K562 (cell line): Measurements from ENCODE around the gene WDR44. TPM values are rescaled to one million over a fixed set of nuclear protein-coding genes. Genes with fewer than 3 reads are reported as not detected.
"Not testable (repeated sequence)": the region's sequence is repeated elsewhere in the genome, so short reads cannot be mapped to it uniquely, and the experiment has no call there.

Experiments used
- ATAC-seq: fragments of 200-7000 bp; cut with Tn5 transposase; 3 replicates; pipeline ENCODE4 v1.9.1; 2020; ENCODE audit warnings: moderate library complexity
- BruUV-seq: library from RNA; stranded (reverse); fragments of 400-500 nt; replicated peaks from 2 replicates; lab custom pipeline; 2021; lab: Mats Ljungman, UMichigan
- CTCF ChIA-PET: fragments of 300-600 bp; formaldehyde crosslinking; extraction: SDS; loops from one replicate; lab custom pipeline; 2021; ENCODE audit warnings: low intra/inter-chr PET ratio; lab: Yijun Ruan, JAX
- POLR2A ChIA-PET: fragments of 300-600, 350-650 bp; sonication (Branson Sonifier 250); formaldehyde crosslinking; extraction: SDS; loops from one replicate; lab custom pipeline; 2021; ENCODE audit warnings: antibody characterized with exemption, inconsistent platforms; lab: Yijun Ruan, JAX
- DNase-seq, 4 experiments: peaks; one replicate each; pipeline versions ENCODE4 v3.0.0 to v3.0.0-alpha.2; 2011 to 2018; ENCODE audit warnings: low spot score in 3 of 4, mixed read lengths in 3 of 4; ENCODE audit errors: extremely low read depth in 1 of 4
- FAIRE-seq: peaks from 2 replicates; lab custom pipeline; 2011; peaks lifted over from hg19 to GRCh38; lab: Jason Lieb, UNC
- H2AFZ ChIP-seq: 2 replicates; pipeline ENCODE4 v1.6.0; 2011; ENCODE audit warnings: low read depth, low read length, control low read depth, inconsistent platforms
- H3K27ac ChIP-seq: fragments of 200-600 bp; 3 replicates; pipeline ENCODE4 v1.8.0; 2011; ENCODE audit warnings: low read depth, mild to moderate bottlenecking, control low read depth, inconsistent platforms, low read length, moderate library complexity, mixed read lengths; ENCODE audit errors: extremely low read depth
- H3K27me3 ChIP-seq, 2 experiments: fragments of 300-600 bp in 1 of 2; 2 replicates in 1 of 2; 3 replicates in 1 of 2; pipeline versions ENCODE4 v1.6.0 to v1.8.0; 2011; ENCODE audit warnings: inconsistent platforms in 2 of 2, low read length in 2 of 2, mild to moderate bottlenecking in 1 of 2, mixed read lengths in 1 of 2, moderate library complexity in 1 of 2; ENCODE audit not compliant: control insufficient read depth in 2 of 2, insufficient read depth in 2 of 2
- H3K36me3 ChIP-seq: fragments of 300-600 bp; 3 replicates; pipeline ENCODE4 v1.8.0; 2011; ENCODE audit warnings: mild to moderate bottlenecking, low read length, inconsistent platforms; ENCODE audit not compliant: control insufficient read depth, insufficient read depth
- H3K4me1 ChIP-seq, 2 experiments: fragments of 200-600 bp in 1 of 2; replicated peaks in 1 of 2; 2 replicates in 1 of 2; 3 replicates in 1 of 2; pipeline versions ENCODE4 v1.5.1 to v1.8.0; 2011; ENCODE audit warnings: inconsistent platforms in 2 of 2, low read length in 2 of 2, mild to moderate bottlenecking in 1 of 2, mixed read lengths in 1 of 2, moderate library complexity in 1 of 2; ENCODE audit not compliant: control insufficient read depth in 2 of 2, insufficient read depth in 2 of 2
- H3K4me2 ChIP-seq: 2 replicates; pipeline ENCODE4 v1.6.1; 2011; ENCODE audit warnings: low read length, control low read depth, inconsistent platforms, mixed read lengths; ENCODE audit not compliant: insufficient read depth
- H3K4me3 ChIP-seq: fragments of 200-600 bp; sonication (generic), shearing (Covaris generic); 2 replicates; pipeline ENCODE4 v1.5.1; 2016; ENCODE audit warnings: control low read depth, inconsistent platforms
- H3K79me2 ChIP-seq: fragments of 200-600 bp; 3 replicates; pipeline ENCODE4 v1.8.0; 2011; ENCODE audit warnings: low read length, inconsistent platforms; ENCODE audit not compliant: control insufficient read depth, insufficient read depth
- H3K9ac ChIP-seq, 2 experiments: 2 replicates each; pipeline versions ENCODE4 v1.6.0 to v1.6.1; 2011; ENCODE audit warnings: low read depth in 2 of 2, low read length in 2 of 2, control low read depth in 1 of 2, inconsistent platforms in 1 of 2, mild to moderate bottlenecking in 1 of 2, mixed read lengths in 1 of 2; ENCODE audit not compliant: insufficient read depth in 1 of 2
- H3K9me1 ChIP-seq: one replicate; pipeline ENCODE4 v1.6.0; 2011; ENCODE audit warnings: inconsistent platforms, mild to moderate bottlenecking, low read length, moderate library complexity; ENCODE audit not compliant: control insufficient read depth, insufficient read depth
- H3K9me3 ChIP-seq: replicated peaks from 2 replicates; pipeline ENCODE4 v1.5.1; 2011; ENCODE audit warnings: low read depth, low read length, inconsistent platforms; ENCODE audit not compliant: control insufficient read depth, insufficient read depth
- H4K20me1 ChIP-seq: replicated peaks from 2 replicates; pipeline ENCODE4 v1.6.1; 2011; ENCODE audit warnings: low read length, inconsistent platforms, mixed read lengths; ENCODE audit not compliant: control insufficient read depth, insufficient read depth
- CLOCK ChIP-seq: fragments of 250-450 bp; sonication (Bioruptor Pico); IDR thresholded peaks from 2 replicates; pipeline ENCODE4 v1.4.0; 2020; ENCODE audit warnings: mild to moderate bottlenecking, moderate library complexity, borderline replicate concordance
- RBM34 ChIP-seq: fragments of 200-400 bp; formaldehyde crosslinking; IDR thresholded peaks from 2 replicates; pipeline ENCODE4 v1.6.1; 2018; ENCODE audit warnings: low read length, borderline replicate concordance; ENCODE audit not compliant: insufficient read depth
- TRIM28 ChIP-seq: fragments of 450-650 bp; IDR thresholded peaks from 2 replicates; pipeline ENCODE4 v1.6.1; 2017
- ZNF707 ChIP-seq: fragments of 250-450 bp; sonication (Bioruptor Pico); conservative IDR thresholded peaks from 2 replicates; pipeline ENCODE4 v1.8.0; 2022; ENCODE audit warnings: inconsistent platforms, mild to moderate bottlenecking, moderate library complexity
- WGBS: fragments of 100-300 bp; shearing (Covaris generic); methylation state at CpG from one replicate; pipeline ENCODE4 v1.1.6; 2016; ENCODE audit warnings: low coverage, mixed read lengths; ENCODE audit not compliant: insufficient coverage; ENCODE audit errors: missing lambda C conversion rate; 5-methylcytosine and 5-hydroxymethylcytosine counted together
- in situ Hi-C: fragments of 300-500 bp; cut with MboI; formaldehyde crosslinking; loops from 4 replicates; pipeline ENCODE4 v1.15.0; 2018; ENCODE audit warnings: inconsistent platforms, mixed read lengths
- intact Hi-C: fragments of 100-400 bp; cut with micrococcal nuclease; formaldehyde crosslinking; loops from 2 replicates; pipeline ENCODE4 v1.14.2; 2022
- polyA plus RNA-seq, 8 experiments: library from polyadenylated mRNA; depleted of rRNA in 4 of 8; stranded (reverse) in 5 of 8; unstranded in 3 of 8; fragments of >200 nt; fragmentation: Nextera tagmentation in 2 of 8; fragmentation: Illumina TruSeq in 1 of 8; extraction: Ambion mirVana in 2 of 8; extraction: Trizol in 1 of 8; gene quantifications; 2 replicates each; pipeline versions ENCODE4 v1.2.1 to v1.2.3, GENCODE V29; 2011 to 2014; ENCODE audit warnings: inconsistent platforms in 1 of 8, missing spikeins in 1 of 8
- total RNA-seq, 7 experiments: library from RNA; depleted of rRNA in 6 of 7; stranded (reverse); fragments of >200 nt in 6 of 7; fragmentation: Illumina TruSeq in 2 of 7; extraction: Trizol in 2 of 7; gene quantifications; 2 replicates each; pipeline versions ENCODE4 v1.2.1 to v1.2.3, GENCODE V29; 2011 to 2021; ENCODE audit warnings: low replicate concordance in 1 of 7

WDR44 gene
- total and polyA plus RNA-seq, 9 of the 15 experiments (the other 6 are each of a cell fraction or from before 2014, with no cell fraction given) = 5.6 to 20.0 (median 14.6) TPM

GRCh38 chrX:118345464-118346257 is at the start of gene WDR44 (continued):
- TF ChIP-seq CLOCK (no peak), RBM34 (no peak)
- TF ChIP-seq, all 486 proteins: peak for 71

GRCh38 chrX:118305827-118306226 is 40.1 kb upstream of the WDR44 start:
- peak; percentile 98 for TF ChIP-seq ZNF707 (CRISPR knock-in tag)
- peak; percentile 77 for TF ChIP-seq TRIM28
- ATAC-seq, H3K27ac ChIP-seq, in situ Hi-C loops, H2AFZ ChIP-seq, H3K27me3 ChIP-seq, BruUV-seq, DNase-seq, H3K4me1 ChIP-seq, H3K9me3 ChIP-seq, H3K9ac ChIP-seq, H3K9me1 ChIP-seq, CTCF ChIA-PET, H4K20me1 ChIP-seq, H3K79me2 ChIP-seq, POLR2A ChIA-PET, H3K36me3 ChIP-seq, H3K4me3 ChIP-seq, H3K4me2 ChIP-seq, FAIRE-seq, intact Hi-C loops: not testable (repeated sequence)
- 40% methylated on average over 2 of the region's 2 CpGs for WGBS
